ENCODE measurements around the gene PDE6G. TPM values are rescaled to one million over a fixed set of nuclear protein-coding genes. Genes with fewer than 3 reads are reported as not detected.

PDE6G gene
- total and polyA plus RNA-seq, 2 donors (not counting 3 experiments of a cell fraction or from before 2014, with no cell fraction given): 1.8 to 3.7 TPM

DNA sequence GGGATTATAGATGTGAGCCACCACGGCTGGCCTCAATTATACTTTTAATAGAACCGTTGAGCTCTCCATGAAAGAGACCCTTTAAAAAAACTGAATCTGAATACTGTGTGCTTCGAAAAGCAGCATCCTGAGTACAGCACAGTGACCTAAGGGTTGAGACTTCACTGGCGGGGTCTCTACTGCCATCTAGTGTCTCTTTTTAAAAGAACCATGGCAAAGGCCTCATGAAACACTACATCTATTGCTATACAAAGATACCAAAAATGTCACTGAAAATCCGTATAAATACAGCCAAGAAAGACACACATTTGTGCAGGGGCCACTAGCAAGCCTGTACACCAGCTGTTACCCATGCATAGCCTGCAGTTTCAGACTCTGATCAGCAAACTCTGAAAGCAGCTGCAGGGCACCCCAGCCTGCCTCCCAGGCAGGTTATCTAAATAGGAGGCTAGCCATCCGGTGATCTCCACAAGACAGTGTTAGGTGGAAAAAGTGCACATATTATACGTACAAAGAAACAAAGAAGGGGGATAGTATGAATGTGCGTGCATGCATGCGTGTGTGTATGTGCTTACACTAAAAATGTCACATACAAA, 54.7 kb downstream of the PDE6G start:
- H3K27ac ChIP-seq (ENCODE audit: insufficient read depth, low read depth, low read length): no peak overlapping the region
- H3K27me3 ChIP-seq (ENCODE audit: control insufficient read depth in 2 of 2, insufficient read depth in 2 of 2, low read length in 2 of 2): no peaks in the 10 kb centered on the region
- ChIA-PET POLR2A (no interaction called here), CTCF (interaction anchor here (0.6 to 2.5 kb wide), 36 partner anchors 12 to 350 kb away, joined by 3 to 23 read pairs (median 4); partner anchors contain the start of genes ACTG1, FAAP100 and FSCN2)
- H3K4me2 ChIP-seq (ENCODE audit: insufficient read depth, low read length): no peak overlapping the region
- DNase-seq (ENCODE audit: low read depth, low spot score) (peak; percentile 80), FAIRE-seq (peak; percentile 63)
- intact Hi-C loops (cut with micrococcal nuclease) (loop anchor here (1.0 to 5.0 kb wide), 4 partner anchors 34 to 348 kb away; no protein-coding TSS in a partner anchor), dilution Hi-C loops (cut with MboI; ENCODE audit: extremely low pct_ligation_motif_present, low sequenced_read_pairs) (no loop called here)
- peaks cover 20% of the 10 kb centered on the region for H3K79me2 ChIP-seq (ENCODE audit: control insufficient read depth, insufficient read depth, low read length)
- H4K20me1 ChIP-seq (replicated peaks; ENCODE audit: control insufficient read depth, extremely low read depth, insufficient read depth, low read length): peaks cover 5% of the 10 kb centered on the region
- no TSS peak for BruUV-seq (replicated peaks)
- H3K36me3 ChIP-seq (ENCODE audit: control insufficient read depth in 2 of 2, extremely low read depth in 1 of 2, insufficient read depth in 2 of 2, low read length in 2 of 2): peaks cover 27 to 37% of the 10 kb centered on the region in 2 experiments
- TF ChIP-seq POLR2AphosphoS5 (IDR thresholded peaks at IDR 0.05; ENCODE audit: insufficient read depth, low read depth, low read length) (no peak), GATA2 (IDR thresholded peaks at IDR 0.05; ENCODE audit: insufficient read depth, insufficient read length, low read depth, low read length) (no peak), EZH2 (IDR thresholded peaks at IDR 0.05; ENCODE audit: borderline replicate concordance, low read depth, low read length, severe bottlenecking) (no peak), POLR2A (IDR thresholded peaks at IDR 0.05; ENCODE audit: low read depth, low read length) (no peak), FOS (IDR thresholded peaks at IDR 0.05; ENCODE audit: borderline replicate concordance, insufficient read depth, low read length) (no peak), MYC (IDR thresholded peaks at IDR 0.05; ENCODE audit: low read depth, low read length) (no peak), JUN (IDR thresholded peaks at IDR 0.05; ENCODE audit: borderline replicate concordance, insufficient read depth, insufficient read length, low read depth) (no peak)
- TF ChIP-seq, protein P1, sequence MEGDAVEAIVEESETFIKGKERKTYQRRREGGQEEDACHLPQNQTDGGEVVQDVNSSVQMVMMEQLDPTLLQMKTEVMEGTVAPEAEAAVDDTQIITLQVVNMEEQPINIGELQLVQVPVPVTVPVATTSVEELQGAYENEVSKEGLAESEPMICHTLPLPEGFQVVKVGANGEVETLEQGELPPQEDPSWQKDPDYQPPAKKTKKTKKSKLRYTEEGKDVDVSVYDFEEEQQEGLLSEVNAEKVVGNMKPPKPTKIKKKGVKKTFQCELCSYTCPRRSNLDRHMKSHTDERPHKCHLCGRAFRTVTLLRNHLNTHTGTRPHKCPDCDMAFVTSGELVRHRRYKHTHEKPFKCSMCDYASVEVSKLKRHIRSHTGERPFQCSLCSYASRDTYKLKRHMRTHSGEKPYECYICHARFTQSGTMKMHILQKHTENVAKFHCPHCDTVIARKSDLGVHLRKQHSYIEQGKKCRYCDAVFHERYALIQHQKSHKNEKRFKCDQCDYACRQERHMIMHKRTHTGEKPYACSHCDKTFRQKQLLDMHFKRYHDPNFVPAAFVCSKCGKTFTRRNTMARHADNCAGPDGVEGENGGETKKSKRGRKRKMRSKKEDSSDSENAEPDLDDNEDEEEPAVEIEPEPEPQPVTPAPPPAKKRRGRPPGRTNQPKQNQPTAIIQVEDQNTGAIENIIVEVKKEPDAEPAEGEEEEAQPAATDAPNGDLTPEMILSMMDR (IDR thresholded peaks at IDR 0.05; ENCODE audit: extremely low read depth in 1 of 2, insufficient read depth in 1 of 2, low read depth in 1 of 2, low read length in 2 of 2): peak; percentile 69 to 71
- H2AFZ ChIP-seq (ENCODE audit: low read depth, low read length): no peak overlapping the region
- H3K4me1 ChIP-seq (ENCODE audit: control insufficient read depth, extremely low read depth, insufficient read depth, low read length): peaks cover 6% of the 10 kb centered on the region
- H3K9ac ChIP-seq (replicated peaks; ENCODE audit: extremely low read depth, insufficient read depth, low read length): no peak overlapping the region
- H3K4me3 ChIP-seq (replicated peaks in 1 of 3; ENCODE audit: insufficient read depth in 1 of 3, low read depth in 1 of 3, low read length in 3 of 3): no peak overlapping the region
- H3K9me1 ChIP-seq (replicated peaks; ENCODE audit: control insufficient read depth, extremely low read depth, insufficient read depth, low read length): no peaks in the 10 kb centered on the region
- H3K9me3 ChIP-seq (replicated peaks; ENCODE audit: control insufficient read depth, insufficient read depth, low read length): no peaks in the 10 kb centered on the region

Small RNAs within 50 kb of the gene (microRNA-seq; reads per million reads assigned to microRNA genes)
- gene MIR6786 (ENCODE audit: borderline number of aligned reads, borderline replicate concordance): not detected

Small RNAs within 50 kb of the gene (small RNA-seq; reads per million reads assigned to genes)
- gene MIR6786 (ENCODE audit: insufficient read depth, insufficient read length, low read depth, low replicate concordance): not detected

Other genes starting within 250 kb of the PDE6G start
- gene ACTG1, start 143.7 kb downstream of the PDE6G start, total RNA-seq: 6,127 and 6,180 TPM in 2 replicates
- gene ACTG1, start 143.7 kb downstream of the PDE6G start, polyA plus RNA-seq: 7,850 and 10,663 TPM in 2 replicates
- 0.58 and 0.71 TPM in 2 replicates for gene FSCN2, start 128.2 kb downstream of the PDE6G start, total RNA-seq
- 0.32 and 0.46 TPM in 2 replicates for gene FSCN2, start 128.2 kb downstream of the PDE6G start, polyA plus RNA-seq
- 50.2 and 54.3 TPM in 2 replicates for gene FAAP100, start 104.2 kb downstream of the PDE6G start, total RNA-seq
- gene FAAP100, start 104.2 kb downstream of the PDE6G start, polyA plus RNA-seq: 35.4 and 40.4 TPM in 2 replicates
- 150 and 160 TPM in 2 replicates for gene NPLOC4, start 19.4 kb downstream of the PDE6G start, total RNA-seq
- 175 and 181 TPM in 2 replicates for gene NPLOC4, start 19.4 kb downstream of the PDE6G start, polyA plus RNA-seq
- gene TSPAN10, start 19.3 kb downstream of the PDE6G start, total RNA-seq: 0.44 and 0.91 TPM in 2 replicates
- 1.1 TPM in 2 replicates for gene TSPAN10, start 19.3 kb downstream of the PDE6G start, polyA plus RNA-seq
- 18.5 and 20.1 TPM in 2 replicates for gene OXLD1, start 10.1 kb upstream of the PDE6G start, total RNA-seq
- 35.2 and 47.6 TPM in 2 replicates for gene OXLD1, start 10.1 kb upstream of the PDE6G start, polyA plus RNA-seq
- gene CCDC137, start 10.2 kb upstream of the PDE6G start, total RNA-seq: 32.2 and 32.7 TPM in 2 replicates
- 12.9 and 18.1 TPM in 2 replicates for gene CCDC137, start 10.2 kb upstream of the PDE6G start, polyA plus RNA-seq
- gene ARL16, start 27.3 kb upstream of the PDE6G start, total RNA-seq: 40.5 and 41.4 TPM in 2 replicates
- 55.5 and 71.7 TPM in 2 replicates for gene ARL16, start 27.3 kb upstream of the PDE6G start, polyA plus RNA-seq
- gene HGS, start 27.5 kb upstream of the PDE6G start, total RNA-seq: 150 and 166 TPM in 2 replicates
- 191 and 229 TPM in 2 replicates for gene HGS, start 27.5 kb upstream of the PDE6G start, polyA plus RNA-seq
- gene MRPL12, start 46.8 kb upstream of the PDE6G start, total RNA-seq: 89.2 and 91.9 TPM in 2 replicates
- gene MRPL12, start 46.8 kb upstream of the PDE6G start, polyA plus RNA-seq: 99.9 and 126 TPM in 2 replicates
- gene SLC25A10, start 55.7 kb upstream of the PDE6G start, total RNA-seq: 16.7 and 17.2 TPM in 2 replicates
- gene SLC25A10, start 55.7 kb upstream of the PDE6G start, polyA plus RNA-seq: 16.7 and 22.4 TPM in 2 replicates
- gene GCGR, start 147.6 kb upstream of the PDE6G start, total RNA-seq: not detected in 2 replicates
- not detected in 2 replicates for gene GCGR, start 147.6 kb upstream of the PDE6G start, polyA plus RNA-seq
- 121 and 129 TPM in 2 replicates for gene MCRIP1, start 176.7 kb upstream of the PDE6G start, total RNA-seq
- 205 and 281 TPM in 2 replicates for gene MCRIP1, start 176.7 kb upstream of the PDE6G start, polyA plus RNA-seq
- not detected in 2 replicates for gene PPP1R27, start 178.5 kb upstream of the PDE6G start, total RNA-seq
- gene PPP1R27, start 178.5 kb upstream of the PDE6G start, polyA plus RNA-seq: not detected in 2 replicates
- 872 and 988 TPM in 2 replicates for gene P4HB, start 204.0 kb upstream of the PDE6G start, total RNA-seq
- 156 and 201 TPM in 2 replicates for gene P4HB, start 204.0 kb upstream of the PDE6G start, polyA plus RNA-seq
- 617 and 645 TPM in 2 replicates for gene ARHGDIA, start 214.8 kb upstream of the PDE6G start, total RNA-seq
- 358 and 487 TPM in 2 replicates for gene ARHGDIA, start 214.8 kb upstream of the PDE6G start, polyA plus RNA-seq
- gene ALYREF, start 235.0 kb upstream of the PDE6G start, total RNA-seq: 175 and 183 TPM in 2 replicates
- 92.0 and 101 TPM in 2 replicates for gene ALYREF, start 235.0 kb upstream of the PDE6G start, polyA plus RNA-seq
- 126 and 128 TPM in 2 replicates for gene ANAPC11, start 235.2 kb upstream of the PDE6G start, total RNA-seq
- gene ANAPC11, start 235.2 kb upstream of the PDE6G start, polyA plus RNA-seq: 801 and 844 TPM in 2 replicates
- 0.42 TPM in 1 of 2 replicates, not detected in the other for gene NPB, start 245.7 kb upstream of the PDE6G start, total RNA-seq
- 0.33 and 0.81 TPM in 2 replicates for gene NPB, start 245.7 kb upstream of the PDE6G start, polyA plus RNA-seq

Data from endothelial cell of umbilical vein (primary cell).